DMS153 (cell line): ENCODE results near the gene FOXI1.

Experiments
- DNase-seq: peaks from one replicate; lab custom pipeline; 2025; lab: John Stamatoyannopoulos, UW

FOXI1 gene

GRCh38 chr5:170105642-170106611 is at the start of gene FOXI1:
FOXI1 (plus strand) TSS chr5:170105897; CDS start chr5:170105958, 61 bp downstream.
- DNase-seq, result no peak

- no peak for DNase-seq
Observed at GRCh38 chr5:170056561-170057267, 49.0 kb upstream of the FOXI1 start.

- no peak for DNase-seq
Observed at GRCh38 chr5:170057311-170057710, 48.4 kb upstream of the FOXI1 start.

GRCh38 chr5:170059221-170059620 is 46.5 kb upstream of the FOXI1 start:
- no peak for DNase-seq

- no peak for DNase-seq
Observed at GRCh38 chr5:170067152-170067551, 38.5 kb upstream of the FOXI1 start.

GRCh38 chr5:170067574-170068170 is 38.0 kb upstream of the FOXI1 start:
- DNase-seq, result no peak

GRCh38 chr5:170069512-170069911 is 36.2 kb upstream of the FOXI1 start:
- DNase-seq, result no peak

- DNase-seq, result no peak
Observed at GRCh38 chr5:170070556-170071412, 34.9 kb upstream of the FOXI1 start.

- no peak for DNase-seq
Observed at GRCh38 chr5:170071748-170072147, 33.9 kb upstream of the FOXI1 start.

GRCh38 chr5:170075696-170076095 is 30.0 kb upstream of the FOXI1 start:
- DNase-seq, result no peak

GRCh38 chr5:170076211-170076610 is 29.5 kb upstream of the FOXI1 start:
- DNase-seq, result no peak

GRCh38 chr5:170076739-170077138 is 29.0 kb upstream of the FOXI1 start:
- DNase-seq, result no peak

GRCh38 chr5:170077526-170077925 is 28.2 kb upstream of the FOXI1 start:
- DNase-seq, result no peak

GRCh38 chr5:170078458-170078857 is 27.2 kb upstream of the FOXI1 start:
- no peak for DNase-seq

- DNase-seq, result no peak
Observed at GRCh38 chr5:170078931-170079330, 26.8 kb upstream of the FOXI1 start.

- DNase-seq, result no peak
Observed at GRCh38 chr5:170080217-170080616, 25.5 kb upstream of the FOXI1 start.

GRCh38 chr5:170080786-170081445 is 24.8 kb upstream of the FOXI1 start:
- DNase-seq, result no peak

- no peak for DNase-seq
Observed at GRCh38 chr5:170081616-170082015, 24.1 kb upstream of the FOXI1 start.

- no peak for DNase-seq
Observed at GRCh38 chr5:170082701-170083100, 23.0 kb upstream of the FOXI1 start.

GRCh38 chr5:170087168-170087817 is 18.4 kb upstream of the FOXI1 start:
- no peak for DNase-seq
